ENCODE measurements around the gene COG5. TPM values are rescaled to one million over a fixed set of nuclear protein-coding genes. Genes with fewer than 3 reads are reported as not detected.
A peak's percentile ranks its signal among the peaks of the same experiment; 100 is the strongest.

COG5 gene
- total RNA-seq, 4 donors from 2014 or later: 39.7 to 143 (median 98.3) TPM

DNA sequence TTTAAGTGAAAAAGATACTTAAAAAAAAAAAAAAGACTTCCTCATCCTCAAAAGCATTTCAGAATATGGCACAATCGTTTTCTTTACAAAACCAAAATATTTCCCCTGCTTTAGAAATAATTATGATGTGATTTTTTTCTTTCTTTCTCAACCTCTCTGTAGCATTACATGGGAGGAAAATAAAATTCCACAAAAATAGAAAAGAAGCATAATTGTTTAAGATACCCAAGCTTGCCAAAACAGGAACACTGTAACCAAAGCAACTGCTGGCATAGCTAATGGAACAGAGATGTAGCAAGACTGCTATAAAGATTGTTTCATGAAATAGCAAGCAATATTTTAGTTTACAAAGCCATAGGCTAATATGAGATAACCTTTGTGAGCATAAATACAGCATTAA, 169.4 kb downstream of the COG5 start:
- Histone ChIP-seq H3K36me3 (no peaks in the 10 kb centered on the region), H3K4me3 (no peak overlapping the region), H3K27me3 (no peaks in the 10 kb centered on the region), H3K27ac (peak overlapping the region; percentile 72 to 73), H3K4me1 (peaks cover 0 to 17% of the 10 kb centered on the region in 2 donors), H3K9me3 (no peaks in the 10 kb centered on the region)
- intact Hi-C loops (cut with DNase I; ENCODE audit: low total_unique reads): no loop called here
- DNase-seq: no peak
- TF ChIP-seq, protein P1, sequence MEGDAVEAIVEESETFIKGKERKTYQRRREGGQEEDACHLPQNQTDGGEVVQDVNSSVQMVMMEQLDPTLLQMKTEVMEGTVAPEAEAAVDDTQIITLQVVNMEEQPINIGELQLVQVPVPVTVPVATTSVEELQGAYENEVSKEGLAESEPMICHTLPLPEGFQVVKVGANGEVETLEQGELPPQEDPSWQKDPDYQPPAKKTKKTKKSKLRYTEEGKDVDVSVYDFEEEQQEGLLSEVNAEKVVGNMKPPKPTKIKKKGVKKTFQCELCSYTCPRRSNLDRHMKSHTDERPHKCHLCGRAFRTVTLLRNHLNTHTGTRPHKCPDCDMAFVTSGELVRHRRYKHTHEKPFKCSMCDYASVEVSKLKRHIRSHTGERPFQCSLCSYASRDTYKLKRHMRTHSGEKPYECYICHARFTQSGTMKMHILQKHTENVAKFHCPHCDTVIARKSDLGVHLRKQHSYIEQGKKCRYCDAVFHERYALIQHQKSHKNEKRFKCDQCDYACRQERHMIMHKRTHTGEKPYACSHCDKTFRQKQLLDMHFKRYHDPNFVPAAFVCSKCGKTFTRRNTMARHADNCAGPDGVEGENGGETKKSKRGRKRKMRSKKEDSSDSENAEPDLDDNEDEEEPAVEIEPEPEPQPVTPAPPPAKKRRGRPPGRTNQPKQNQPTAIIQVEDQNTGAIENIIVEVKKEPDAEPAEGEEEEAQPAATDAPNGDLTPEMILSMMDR (IDR thresholded peaks at IDR 0.05): no peak
- TF ChIP-seq POLR2A (IDR thresholded peaks at IDR 0.05): no peak

DNA sequence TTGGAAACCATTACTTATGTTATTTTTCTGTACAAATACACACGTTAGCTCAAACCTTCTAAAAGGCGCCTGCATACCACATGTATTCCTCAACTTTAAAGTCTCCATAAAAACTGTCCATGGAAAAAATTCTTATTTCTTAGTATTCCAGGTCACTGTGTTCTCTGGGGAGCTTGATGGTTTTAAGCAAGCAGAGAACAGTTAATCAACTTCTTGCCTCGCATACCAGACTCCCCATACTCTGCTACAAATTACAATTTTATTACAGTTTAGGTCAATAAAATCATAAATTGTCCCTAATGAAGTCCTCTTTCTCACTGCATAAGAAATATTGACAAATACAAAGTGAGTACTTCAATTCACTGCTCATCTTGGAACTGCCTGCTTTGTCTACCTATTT, 170.9 kb downstream of the COG5 start:
- intact Hi-C loops (cut with DNase I; ENCODE audit: low total_unique reads): no loop called here
- no peak for DNase-seq
- H3K27ac ChIP-seq: peak overlapping the region; percentile 72 to 73
- H3K4me3 ChIP-seq: no peak overlapping the region
- no peaks in the 10 kb centered on the region for H3K36me3 ChIP-seq
- H3K27me3 ChIP-seq: no peaks in the 10 kb centered on the region
- no peaks in the 10 kb centered on the region for H3K9me3 ChIP-seq
- no peak for TF ChIP-seq POLR2A (IDR thresholded peaks at IDR 0.05)
- TF ChIP-seq, protein P1 (IDR thresholded peaks at IDR 0.05): no peak
- peaks cover 0 to 19% of the 10 kb centered on the region in 2 donors for H3K4me1 ChIP-seq

DNA sequence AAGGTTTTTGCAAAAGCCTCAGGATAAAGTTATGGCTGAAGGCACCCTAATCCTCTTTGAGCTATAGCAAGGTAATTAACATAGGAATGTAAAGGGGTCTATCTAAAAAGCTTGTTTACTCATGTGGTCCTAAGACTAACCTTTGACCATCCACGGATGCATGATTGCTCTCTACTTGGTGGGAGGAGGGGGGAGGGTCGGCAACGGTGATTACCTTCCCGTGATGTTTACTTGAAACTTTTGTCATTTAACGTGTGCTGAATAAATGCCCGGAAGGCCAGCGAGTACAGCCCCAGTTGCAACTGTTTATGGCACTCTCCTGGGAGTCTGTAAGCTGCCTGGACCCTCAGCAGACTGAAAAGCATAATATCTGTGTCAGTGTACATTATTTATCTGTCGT, 172.8 kb downstream of the COG5 start:
- peak overlapping the region; percentile 72 to 73 for H3K27ac ChIP-seq
- intact Hi-C loops (cut with DNase I; ENCODE audit: low total_unique reads): no loop called here
- H3K36me3 ChIP-seq: no peaks in the 10 kb centered on the region
- no peaks in the 10 kb centered on the region for H3K9me3 ChIP-seq
- no peak for DNase-seq
- H3K4me3 ChIP-seq: no peak overlapping the region
- H3K27me3 ChIP-seq: no peaks in the 10 kb centered on the region
- no peak for TF ChIP-seq POLR2A (IDR thresholded peaks at IDR 0.05)
- TF ChIP-seq, protein P1 (IDR thresholded peaks at IDR 0.05): no peak
- peaks cover 0 to 23% of the 10 kb centered on the region in 2 donors for H3K4me1 ChIP-seq

DNA sequence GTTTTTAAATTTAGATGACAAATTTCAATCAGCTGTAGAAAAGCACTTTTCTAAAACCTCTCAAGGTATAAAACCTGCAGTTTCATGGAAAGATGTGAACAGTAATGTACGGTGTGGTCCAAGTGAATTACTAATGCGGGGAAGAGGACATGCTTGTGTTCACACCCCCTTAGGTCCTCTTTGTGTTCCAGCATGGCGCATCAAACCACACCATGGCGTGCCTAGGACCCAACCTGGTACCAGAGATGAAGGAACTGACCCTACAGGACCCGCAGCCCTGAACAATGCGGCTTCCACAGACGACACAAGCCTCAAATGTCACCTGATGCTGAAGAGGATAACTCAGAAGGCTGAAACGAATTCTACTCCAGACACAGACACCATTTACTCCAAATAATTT, 175.1 kb downstream of the COG5 start:
- Histone ChIP-seq H3K27me3 (no peaks in the 10 kb centered on the region), H3K36me3 (no peaks in the 10 kb centered on the region)

DNA sequence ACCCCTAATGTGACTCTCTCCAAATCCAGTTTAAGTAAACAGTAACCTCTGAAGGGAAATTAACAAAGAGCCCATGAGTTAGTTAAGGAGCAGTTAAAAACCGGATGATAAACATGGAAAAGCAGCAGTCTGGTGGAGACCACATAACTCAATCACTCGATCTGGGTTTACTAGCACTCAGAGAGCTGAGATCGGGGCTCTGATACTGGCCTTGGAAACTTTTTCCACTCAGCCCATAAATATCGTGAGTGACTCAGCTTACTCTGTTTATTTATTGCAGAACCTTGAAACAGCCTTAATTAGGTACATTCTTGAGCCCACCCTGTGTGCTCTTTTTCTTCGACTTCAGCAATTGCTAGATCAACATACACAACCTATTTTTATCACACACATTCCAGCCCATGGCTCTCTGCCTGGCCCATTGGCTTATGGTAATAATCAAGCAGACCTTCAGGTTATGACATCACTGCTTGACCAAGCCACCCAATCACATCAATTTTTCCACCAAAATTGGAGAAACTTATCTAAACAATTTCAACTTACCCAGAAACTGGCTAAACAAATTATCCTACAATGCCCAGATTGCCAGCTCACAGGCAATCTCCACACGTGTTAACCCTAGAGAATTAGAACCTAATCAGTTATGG, 176.0 kb downstream of the COG5 start:
- no peaks in the 10 kb centered on the region for H3K36me3 ChIP-seq
- H3K27me3 ChIP-seq: no peaks in the 10 kb centered on the region
- TF ChIP-seq, protein P1 (IDR thresholded peaks at IDR 0.05): no peak
- no peak for TF ChIP-seq POLR2A (IDR thresholded peaks at IDR 0.05)
- intact Hi-C loops (cut with DNase I; ENCODE audit: low total_unique reads): no loop called here
- DNase-seq: peak in 1 of 2 donors; percentile 40
- no peaks in the 10 kb centered on the region for H3K9me3 ChIP-seq
- H3K4me3 ChIP-seq: no peak overlapping the region
- H3K4me1 ChIP-seq: peaks cover 0 to 14% of the 10 kb centered on the region in 2 donors
- peak overlapping the region; percentile 65 to 78 for H3K27ac ChIP-seq

More for the DNA sequence above, 175.1 kb downstream of the COG5 start:
- H3K4me1 ChIP-seq: peaks cover 0 to 18% of the 10 kb centered on the region in 2 donors
- DNase-seq: no peak
- H3K4me3 ChIP-seq: no peak overlapping the region
- intact Hi-C loops (cut with DNase I; ENCODE audit: low total_unique reads): no loop called here
- TF ChIP-seq, protein P1 (IDR thresholded peaks at IDR 0.05): no peak
- TF ChIP-seq POLR2A (IDR thresholded peaks at IDR 0.05): no peak
- no peaks in the 10 kb centered on the region for H3K9me3 ChIP-seq
- peak overlapping the region; percentile 65 to 78 for H3K27ac ChIP-seq
